Activated CD8-positive, alpha-beta memory T cell treated with anti-CD3 and anti-CD28 coated beads, Interleukin-2, amount 10 ng/mL, durations not matched to agents 7 days and 5 days (primary cell): Measurements from ENCODE around the gene ARID3A. TPM values are rescaled to one million over a fixed set of nuclear protein-coding genes. Genes with fewer than 3 reads are reported as not detected.
A peak's percentile ranks its signal among the peaks of the same experiment; 100 is the strongest.
"Not testable (repeated sequence)": the region's sequence is repeated elsewhere in the genome, so short reads cannot be mapped to it uniquely, and the experiment has no call there.

Source experiments
- ATAC-seq: fragments of 150-1000 bp; cut with Tn5 transposase; one replicate; pipeline ENCODE4 v1.10.0; 2021; ENCODE audit warnings: moderate library complexity
- CTCF ChIA-PET: fragments of 350-600 bp; sonication (Branson Sonifier 250); formaldehyde crosslinking; loops from one replicate; lab custom pipeline; 2021; ENCODE audit warnings: antibody characterized with exemption; lab: Charles Lee
- DNase-seq: peaks from one replicate; pipeline ENCODE4 v3.0.0-alpha.2; 2020
- H3K27ac Mint-ChIP-seq: one replicate; pipeline ENCODE4 v1.8.0; 2021; ENCODE audit warnings: mild to moderate bottlenecking, mixed read lengths
- H3K27me3 Mint-ChIP-seq: one replicate; pipeline ENCODE4 v1.8.0; 2021; ENCODE audit warnings: mixed read lengths
- H3K36me3 Mint-ChIP-seq: one replicate; pipeline ENCODE4 v1.8.0; 2021; ENCODE audit warnings: mild to moderate bottlenecking, mixed read lengths
- H3K4me1 Mint-ChIP-seq: one replicate; pipeline ENCODE4 v1.8.0; 2021; ENCODE audit warnings: mixed read lengths
- H3K4me3 Mint-ChIP-seq: one replicate; pipeline ENCODE4 v1.8.0; 2021; ENCODE audit warnings: mild to moderate bottlenecking, moderate library complexity, mixed read lengths
- H3K9me3 Mint-ChIP-seq: one replicate; pipeline ENCODE4 v1.8.0; 2022; ENCODE audit warnings: low read depth, mixed read lengths
- total RNA-seq, 2 experiments: library from RNA; stranded (reverse); gene quantifications; one replicate each; pipeline ENCODE4 v1.2.3, GENCODE V29; 2021

ARID3A gene
- total RNA-seq, 2 experiments from 2014 or later, result 30.6 to 35.9 TPM

DNA sequence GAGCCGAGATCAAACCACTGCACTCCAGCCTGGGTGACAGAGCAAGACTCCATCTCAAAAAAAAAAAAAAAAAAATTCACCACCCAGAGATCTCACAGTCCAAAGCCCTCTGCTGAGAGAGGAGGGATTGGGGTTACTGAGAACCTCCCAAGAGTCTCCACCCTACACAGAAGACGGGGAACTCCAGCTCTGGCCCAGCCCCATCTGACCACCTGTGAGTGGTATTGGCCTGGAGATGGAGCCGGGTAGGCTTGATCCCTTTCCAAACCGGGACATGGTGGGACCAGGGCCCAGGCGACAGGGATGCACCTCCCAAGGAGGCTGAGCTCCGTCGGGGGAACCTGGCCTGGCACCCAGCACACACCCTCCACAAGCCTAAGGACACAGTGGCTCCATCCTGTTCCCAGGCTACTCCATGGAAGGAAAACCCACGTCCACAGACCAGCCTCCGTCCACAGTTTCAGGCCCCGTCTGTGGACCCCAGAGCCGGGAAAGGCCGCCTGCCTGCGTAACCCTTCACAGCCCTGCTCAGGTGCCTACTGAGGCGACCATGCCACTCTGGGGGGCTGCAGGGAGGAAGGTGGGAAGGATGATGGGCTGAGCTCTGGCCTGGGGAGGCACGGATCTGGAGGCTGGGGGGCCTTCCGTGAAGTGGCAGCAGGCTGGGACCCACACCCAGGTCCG, 93.2 kb downstream of the ARID3A start:
- Mint-ChIP-seq H3K9me3 (no peaks in the 10 kb centered on the region), H3K4me3 (peak overlapping the region; percentile 94), H3K4me1 (peaks cover 48% of the 10 kb centered on the region), H3K27me3 (no peaks in the 10 kb centered on the region), H3K27ac (peak overlapping the region; percentile 54), H3K36me3 (peaks cover 8% of the 10 kb centered on the region)
- CTCF ChIA-PET, result interaction anchor here (0.7 to 1.7 kb wide), 8 partner anchors 8 to 225 kb away, joined by 3 to 5 read pairs (median 4); partner anchors contain the start of gene ABCA7
- no peak for ATAC-seq
- DNase-seq, result no peak

DNA sequence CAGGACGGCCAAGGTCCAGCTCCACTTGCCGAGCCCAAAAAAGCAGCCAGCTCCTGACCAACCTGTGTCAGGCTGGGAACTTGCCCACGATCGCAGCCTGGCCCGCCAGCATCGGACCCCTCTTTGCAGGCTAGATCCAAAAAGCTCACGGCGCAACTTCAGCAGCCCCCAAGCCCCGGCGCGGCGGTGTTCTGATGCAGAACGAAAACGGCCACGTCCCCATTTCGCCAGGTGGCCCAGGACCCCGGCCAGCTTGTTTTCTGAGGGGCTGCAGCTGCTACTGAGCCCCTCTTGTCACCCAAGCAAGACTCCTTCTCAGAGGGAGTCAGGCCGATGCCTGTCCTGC, 93.8 kb downstream of the ARID3A start:
- no peaks in the 10 kb centered on the region for H3K9me3 Mint-ChIP-seq
- ATAC-seq, result no peak
- H3K27me3 Mint-ChIP-seq, result no peaks in the 10 kb centered on the region
- peaks cover 48% of the 10 kb centered on the region for H3K4me1 Mint-ChIP-seq
- CTCF ChIA-PET, result interaction anchor here (0.9 to 1.7 kb wide), 9 partner anchors 9 to 225 kb away, joined by 3 to 5 read pairs (median 4); partner anchors contain the start of gene ABCA7
- H3K27ac Mint-ChIP-seq, result peak overlapping the region; percentile 91
- no peak for DNase-seq
- H3K36me3 Mint-ChIP-seq, result peaks cover 8% of the 10 kb centered on the region
- peak overlapping the region; percentile 94 for H3K4me3 Mint-ChIP-seq

DNA sequence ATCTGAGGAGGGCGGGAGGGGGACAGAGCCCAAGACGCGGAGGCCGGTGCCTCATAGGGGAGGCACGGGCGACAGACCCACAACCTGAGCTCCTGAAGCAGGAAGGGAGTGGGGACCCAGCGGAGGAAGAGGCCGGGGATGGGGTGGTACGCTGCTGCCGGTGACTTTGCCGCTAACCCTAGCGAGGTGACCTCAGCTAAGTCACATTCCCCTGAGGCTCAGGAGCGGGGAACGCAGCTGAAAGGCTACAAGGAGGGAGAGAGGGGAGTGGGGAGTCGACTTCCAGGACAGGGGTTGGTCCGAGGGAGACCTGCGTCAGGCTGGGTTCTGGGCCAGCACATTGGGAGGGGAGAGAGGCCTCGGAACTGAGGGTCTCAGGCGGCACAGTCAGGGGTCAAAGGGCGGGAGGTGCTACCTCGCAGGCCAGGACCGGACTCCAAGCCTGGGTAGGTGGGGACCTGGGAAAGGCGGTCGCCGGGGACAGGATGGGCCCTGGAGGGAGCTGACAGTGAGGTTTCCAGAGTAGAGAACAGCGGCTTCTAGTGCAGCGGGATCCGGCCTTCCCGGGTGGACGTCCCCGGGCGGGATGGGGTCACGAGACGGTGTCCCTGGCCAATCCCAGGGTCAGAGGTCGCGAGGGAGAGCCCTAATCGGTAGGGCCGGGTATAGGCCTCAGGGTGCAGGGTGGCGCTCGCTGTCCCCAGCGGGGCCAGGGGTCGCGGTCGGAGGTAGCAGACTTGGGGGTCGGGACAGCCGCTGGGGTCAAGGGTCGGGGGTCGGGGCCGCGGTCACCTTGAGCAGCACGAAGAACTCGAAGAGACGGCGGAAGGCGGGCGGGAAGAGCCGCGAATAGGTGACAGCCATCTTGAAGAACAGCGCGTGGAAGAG, 94.4 kb downstream of the ARID3A start:
- peaks cover 49% of the 10 kb centered on the region for H3K4me1 Mint-ChIP-seq
- CTCF ChIA-PET, result interaction anchor here (0.9 to 1.9 kb wide), 9 partner anchors 9 to 224 kb away, joined by 3 to 6 read pairs (median 4); partner anchors contain the start of gene ABCA7
- H3K27me3 Mint-ChIP-seq, result no peaks in the 10 kb centered on the region
- peak overlapping the region; percentile 91 for H3K27ac Mint-ChIP-seq
- no peak for ATAC-seq
- H3K36me3 Mint-ChIP-seq, result peaks cover 8% of the 10 kb centered on the region
- H3K9me3 Mint-ChIP-seq, result no peaks in the 10 kb centered on the region
- DNase-seq, result peak; percentile 62
- peak overlapping the region; percentile 94 for H3K4me3 Mint-ChIP-seq

DNA sequence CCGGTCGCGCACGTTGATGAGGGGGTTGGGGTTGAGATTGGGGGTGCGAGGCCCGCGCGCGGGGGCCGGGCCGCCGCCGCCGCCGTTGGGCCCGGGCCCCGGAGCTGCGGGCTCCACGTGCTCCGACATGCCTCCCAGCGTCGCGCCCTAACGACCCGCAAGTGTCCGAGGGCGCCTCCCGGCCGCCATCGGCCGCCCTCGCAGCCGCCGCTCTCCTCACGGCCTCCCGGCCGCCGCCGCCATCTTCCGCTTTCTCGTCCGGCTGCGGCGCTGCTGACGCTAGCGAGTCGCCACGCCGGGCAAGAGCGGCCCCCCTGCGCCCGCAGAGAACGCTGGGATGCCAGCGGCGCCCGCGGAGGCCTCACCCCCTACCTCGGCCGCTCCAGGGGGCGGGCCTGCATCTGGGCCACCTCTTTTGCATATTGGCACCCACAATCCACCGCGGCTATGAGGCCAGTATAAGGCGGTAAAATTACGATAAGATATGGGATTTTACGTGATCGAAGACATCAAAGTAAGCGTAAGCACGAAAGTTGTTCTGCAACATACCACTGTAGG, 95.1 kb downstream of the ARID3A start, which contains the start of gene TMEM259:
TSS of gene TMEM259 (minus strand) at position 256 of the 558 bp plus-strand sequence. CDS start at position 129, 127 bp downstream.
- Mint-ChIP-seq H3K4me3 (peak within 1 kb of the TSS; percentile 94), H3K4me1 (peaks cover 51% of the 10 kb centered on the region), H3K27ac (peak within 1 kb of the TSS; percentile 99), H3K9me3 (no peaks in the 10 kb centered on the region), H3K36me3 (peaks cover 8% of the 10 kb centered on the region), H3K27me3 (no peaks in the 10 kb centered on the region)
- DNase-seq (peak; percentile 98), ATAC-seq (peak; percentile 87)
- CTCF ChIA-PET, result interaction anchor here (0.8 to 1.9 kb wide), 8 partner anchors 10 to 223 kb away, joined by 3 to 6 read pairs (median 4); partner anchors contain the start of gene ABCA7

DNA sequence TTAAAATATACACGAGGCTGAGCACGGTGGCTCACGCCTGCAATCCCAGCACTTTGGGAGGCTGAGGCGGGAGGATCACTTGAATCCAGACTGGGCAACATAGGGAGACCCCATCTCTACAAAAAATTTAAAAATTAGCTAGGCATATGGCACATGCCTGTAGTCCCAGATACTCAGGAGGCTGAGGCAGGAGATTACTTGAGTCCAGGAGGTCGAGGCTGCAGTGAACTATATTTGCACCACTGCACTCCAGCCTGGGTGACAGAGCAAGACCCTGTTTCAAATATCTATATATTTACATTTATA, 98.0 kb downstream of the ARID3A start:
- not testable (repeated sequence) for H3K27me3 Mint-ChIP-seq, H3K9me3 Mint-ChIP-seq, H3K36me3 Mint-ChIP-seq, H3K4me3 Mint-ChIP-seq, ATAC-seq, H3K27ac Mint-ChIP-seq, DNase-seq
- peaks cover 28% of the 10 kb centered on the region for H3K4me1 Mint-ChIP-seq
- CTCF ChIA-PET, result interaction anchor here (0.8 to 8.5 kb wide), 2 partner anchors 16 to 101 kb away, joined by 4 to 76 read pairs; partner anchors contain the start of gene ABCA7

DNA sequence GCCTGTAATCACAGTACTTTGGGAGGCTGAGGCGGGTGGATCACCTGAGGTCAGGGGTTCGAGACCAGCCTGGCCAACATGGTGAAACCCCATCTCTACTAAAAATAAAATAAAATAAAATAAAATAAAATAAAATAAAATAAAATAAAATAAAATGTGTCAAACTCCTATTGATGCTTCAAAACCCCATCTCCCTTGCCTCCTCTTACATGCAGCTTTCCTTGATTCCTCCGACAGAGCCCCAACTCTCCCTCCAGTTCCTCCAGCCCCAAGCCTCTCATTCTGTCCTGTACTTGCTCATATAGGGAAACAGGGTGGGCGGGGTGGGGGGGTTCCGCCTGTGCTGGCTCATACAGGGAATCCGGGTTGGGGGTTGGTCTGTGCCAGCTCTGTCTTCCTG, 99.2 kb downstream of the ARID3A start:
- ATAC-seq, H3K9me3 Mint-ChIP-seq, DNase-seq, H3K4me3 Mint-ChIP-seq, H3K27me3 Mint-ChIP-seq, H3K27ac Mint-ChIP-seq, H3K36me3 Mint-ChIP-seq: not testable (repeated sequence)
- CTCF ChIA-PET, result interaction anchor here (1.3 to 8.5 kb wide), 3 partner anchors 14 to 64 kb away, joined by 3 to 76 read pairs (median 16); partner anchors contain the start of genes ABCA7 and WDR18
- H3K4me1 Mint-ChIP-seq, result peaks cover 25% of the 10 kb centered on the region

Other genes with a start within 250 kb of the ARID3A start
- 1 to 10 TPM; 2.2 to 3.1 TPM for gene FSTL3, start 249.6 kb upstream of the ARID3A start, total RNA-seq
- gene PRSS57, start 230.6 kb upstream of the ARID3A start, total RNA-seq, result under 1 TPM in 1 of 2 experiments, not detected in 1; 0.59 TPM
- gene PALM, start 217.1 kb upstream of the ARID3A start, total RNA-seq, result not detected
- not detected for gene MISP, start 174.9 kb upstream of the ARID3A start, total RNA-seq
- gene PTBP1, start 128.6 kb upstream of the ARID3A start, total RNA-seq, result 100 to 1,000 TPM; 481 to 631 TPM
- not detected for gene PLPPR3, start 104.1 kb upstream of the ARID3A start, total RNA-seq
- not detected for gene AZU1, start 98.2 kb upstream of the ARID3A start, total RNA-seq
- not detected for gene PRTN3, start 85.0 kb upstream of the ARID3A start, total RNA-seq
- not detected for gene ELANE, start 73.7 kb upstream of the ARID3A start, total RNA-seq
- 1 to 10 TPM in 1 of 2 experiments, under 1 TPM in 1; 0.66 to 1.5 TPM for gene CFD, start 66.4 kb upstream of the ARID3A start, total RNA-seq
- 10 to 100 TPM; 47.7 to 70.6 TPM for gene MED16, start 32.8 kb upstream of the ARID3A start, total RNA-seq
- not detected for gene RNU6-9, start 32.6 kb upstream of the ARID3A start, total RNA-seq
- gene R3HDM4, start 12.8 kb upstream of the ARID3A start, total RNA-seq, result 10 to 100 TPM; 63.7 to 73.7 TPM
- gene KISS1R, start 8.7 kb upstream of the ARID3A start, total RNA-seq, result 1 to 10 TPM in 1 of 2 experiments, under 1 TPM in 1; 0.66 to 1.1 TPM
- gene WDR18, start 58.3 kb downstream of the ARID3A start, total RNA-seq, result 10 to 100 TPM; 64.5 to 87.9 TPM
- gene GRIN3B, start 74.4 kb downstream of the ARID3A start, total RNA-seq, result not detected
- gene TMEM259, start 95.1 kb downstream of the ARID3A start, total RNA-seq, result 100 to 1,000 TPM; 172 to 212 TPM
- not detected for gene RNU6-2, start 95.5 kb downstream of the ARID3A start, total RNA-seq
- gene CNN2, start 100.6 kb downstream of the ARID3A start, total RNA-seq, result 100 to 1,000 TPM; 295 to 296 TPM
- 10 to 100 TPM; 62.7 to 72.9 TPM for gene ABCA7, start 114.1 kb downstream of the ARID3A start, total RNA-seq
- 100 to 1,000 TPM; 361 to 481 TPM for gene ARHGAP45, start 141.1 kb downstream of the ARID3A start, total RNA-seq
- 100 to 1,000 TPM; 173 to 206 TPM for gene POLR2E, start 169.3 kb downstream of the ARID3A start, total RNA-seq
- gene GPX4, start 178.0 kb downstream of the ARID3A start, total RNA-seq, result 100 to 1,000 TPM; 143 to 217 TPM
- 10 to 100 TPM; 50.6 to 74.7 TPM for gene SBNO2, start 248.2 kb downstream of the ARID3A start, total RNA-seq